T-helper 2 cell (primary cell): ENCODE results near the gene LNX1.

Source experiments
- DNase-seq, 5 experiments: peaks; one replicate each; pipeline versions ENCODE4 v3.0.0 to v3.0.0-alpha.2; 2012 to 2022

Gene LNX1

GRCh38 chr4:53532521-53532920, 58.8 kb downstream of the LNX1 start:
- DNase-seq: no peak

GRCh38 chr4:53531585-53532224, 59.6 kb downstream of the LNX1 start:
- DNase-seq: no peak

- no peak for DNase-seq
Measured at GRCh38 chr4:53529025-53529424, 62.3 kb downstream of the LNX1 start.

DNA sequence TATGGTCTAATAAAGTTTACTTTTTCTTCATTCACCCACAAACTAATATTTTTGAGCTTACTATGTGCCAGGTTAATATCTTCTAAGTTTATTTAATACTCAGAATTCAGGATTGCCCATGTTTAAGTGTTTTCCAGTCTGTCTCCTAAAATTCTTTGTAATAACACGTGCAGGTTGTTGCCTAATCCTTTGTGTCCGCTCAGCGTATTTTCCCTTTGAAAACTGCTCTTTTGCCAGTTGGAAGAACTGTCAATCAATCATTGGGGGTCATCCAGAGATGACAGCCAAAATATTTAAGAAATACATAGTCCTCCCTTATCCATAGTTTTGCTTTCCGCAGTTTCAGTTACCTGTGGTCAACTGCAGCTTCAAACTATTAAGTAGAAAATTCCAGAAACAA, 63.4 kb downstream of the LNX1 start:
- DNase-seq: no peak

GRCh38 chr4:53527326-53527725, 64.0 kb downstream of the LNX1 start:
- no peak for DNase-seq

- DNase-seq: no peak
Measured at GRCh38 chr4:53522334-53522733, 69.0 kb downstream of the LNX1 start.

DNA sequence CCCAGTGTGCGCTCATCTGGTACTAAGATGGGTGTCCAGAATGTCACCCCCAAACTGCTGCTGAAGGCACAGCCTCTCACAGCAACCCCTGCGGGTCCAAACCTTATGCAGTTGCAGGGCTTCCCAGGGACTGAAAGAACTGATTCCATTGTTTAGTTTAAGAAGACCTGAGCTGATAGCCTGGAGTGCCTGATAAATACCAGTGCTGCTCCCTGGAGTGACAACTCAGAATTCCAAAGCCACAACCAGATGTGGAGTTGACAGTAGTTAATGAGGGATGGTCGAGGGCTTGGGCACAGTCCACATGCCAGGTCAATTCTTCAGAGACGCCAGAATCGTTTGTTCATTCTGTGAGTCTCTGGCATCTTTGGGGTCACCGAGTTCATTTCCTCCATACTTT, 71.2 kb downstream of the LNX1 start:
- DNase-seq: no peak

DNA sequence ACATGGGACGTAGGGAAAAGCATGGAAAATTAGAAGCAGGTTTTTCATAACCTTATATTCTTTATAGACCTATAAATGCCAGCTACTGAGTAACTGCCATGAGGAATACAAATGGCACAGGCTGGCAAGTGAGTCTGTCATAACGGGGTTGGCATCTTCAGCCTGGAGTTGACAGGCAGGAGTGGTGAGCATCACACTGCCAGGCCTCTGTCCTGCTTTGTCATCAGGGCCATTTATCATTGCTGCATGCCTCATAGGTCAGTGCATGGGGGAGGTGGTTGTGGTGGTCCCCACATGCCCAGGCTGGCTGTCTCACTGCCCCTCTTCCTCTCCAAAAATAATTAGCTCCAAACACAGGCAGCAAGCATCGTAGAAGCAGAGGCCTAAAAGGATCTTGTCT, 72.5 kb downstream of the LNX1 start:
- DNase-seq: no peak

- DNase-seq: no peak
Measured at GRCh38 chr4:53515076-53515475, 76.2 kb downstream of the LNX1 start.

DNA sequence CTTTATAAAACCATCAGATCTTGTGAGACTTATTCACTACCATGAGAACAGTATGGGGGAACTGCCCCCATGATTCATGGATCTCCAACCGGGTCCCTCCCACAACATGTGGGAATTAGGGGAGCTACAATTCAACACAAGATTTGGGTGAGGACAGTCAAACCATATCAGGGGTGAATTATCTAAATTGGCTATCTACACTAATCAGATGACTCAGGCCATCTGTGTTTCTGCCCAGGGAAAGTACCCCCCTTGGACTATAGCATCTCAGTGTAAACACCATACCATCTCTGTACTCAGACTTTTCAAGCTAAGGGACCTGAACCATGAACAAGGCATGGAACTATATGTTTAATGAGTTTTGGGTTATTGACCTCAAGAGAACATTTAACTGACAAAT, 76.8 kb downstream of the LNX1 start:
- no peak for DNase-seq

DNA sequence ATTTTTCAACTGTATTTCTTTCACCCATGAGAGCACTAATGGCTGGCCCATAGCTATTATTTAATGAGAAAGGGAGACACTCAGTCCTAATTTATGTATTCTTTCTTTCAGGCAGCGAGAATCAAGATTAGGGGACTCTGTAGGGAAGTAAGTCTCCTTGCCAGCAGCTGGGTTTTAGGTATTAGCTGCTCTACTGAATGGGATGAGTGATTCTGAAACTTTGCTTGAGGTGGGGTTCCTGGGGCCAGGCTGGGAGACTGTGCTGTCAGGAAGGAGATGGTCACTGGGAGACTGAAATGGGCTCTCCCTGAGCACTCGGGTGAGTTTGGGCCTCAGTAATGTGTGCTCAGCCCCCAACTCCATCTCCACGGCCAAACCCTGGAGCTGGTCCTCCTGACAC, 78.7 kb downstream of the LNX1 start:
- no peak for DNase-seq

DNA sequence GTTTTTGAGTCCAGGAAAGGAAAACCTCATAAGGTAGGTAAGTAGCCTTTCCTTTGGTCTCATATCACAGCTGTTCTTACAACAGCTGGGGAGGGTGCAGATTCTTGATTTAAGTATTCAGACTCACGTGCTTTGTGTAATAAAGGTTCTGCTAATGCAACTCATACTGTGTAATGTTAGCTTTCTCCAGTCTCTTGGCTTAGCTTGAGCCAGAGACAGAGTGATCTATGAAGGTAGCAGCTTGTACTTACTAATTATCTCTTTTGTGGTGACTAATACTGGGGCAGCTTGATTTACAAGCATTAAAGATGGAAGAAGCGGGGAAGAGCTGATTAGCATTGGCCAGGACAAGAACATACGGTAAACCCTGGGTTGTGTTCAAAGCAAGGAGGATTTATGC, 80.3 kb downstream of the LNX1 start:
- DNase-seq: no peak

DNA sequence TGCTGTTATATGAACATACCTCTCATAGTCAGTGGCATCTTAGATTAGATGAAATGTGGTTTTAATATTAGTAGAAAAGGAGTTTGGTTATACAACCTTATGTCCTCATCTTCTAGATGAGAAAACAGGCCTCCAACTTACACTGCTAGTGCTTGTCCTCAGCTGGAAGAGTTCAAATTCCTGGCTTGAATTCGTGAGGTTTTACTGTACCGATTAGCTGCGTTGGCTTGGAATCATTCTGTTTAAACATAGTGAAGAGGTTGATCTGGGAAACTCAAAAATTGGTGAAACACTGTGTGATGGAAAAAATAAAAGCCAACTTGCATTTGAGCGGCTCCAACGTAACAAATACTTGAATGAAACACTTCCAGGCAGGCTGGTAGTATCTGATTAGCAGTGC, 81.0 kb downstream of the LNX1 start:
- DNase-seq: no peak

DNA sequence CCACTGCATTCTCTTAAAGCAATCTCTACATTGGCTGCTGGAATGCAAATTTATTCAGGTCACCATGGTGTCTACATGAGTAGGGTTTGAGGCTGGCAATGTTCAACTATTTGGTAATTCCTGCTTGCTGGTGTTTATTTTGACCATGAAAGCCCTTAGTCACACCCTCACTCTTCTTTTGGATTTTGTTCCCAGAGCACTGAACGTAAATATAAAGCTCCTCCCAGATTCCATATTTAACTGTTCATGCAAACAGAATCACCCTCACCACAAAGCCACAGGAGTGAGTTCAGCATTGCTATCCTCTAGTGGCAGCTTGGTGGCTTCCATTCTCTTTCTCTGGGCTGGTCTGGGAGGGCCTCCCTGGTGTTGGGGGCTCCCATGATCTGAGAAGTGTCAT, 82.8 kb downstream of the LNX1 start:
- DNase-seq: no peak

DNA sequence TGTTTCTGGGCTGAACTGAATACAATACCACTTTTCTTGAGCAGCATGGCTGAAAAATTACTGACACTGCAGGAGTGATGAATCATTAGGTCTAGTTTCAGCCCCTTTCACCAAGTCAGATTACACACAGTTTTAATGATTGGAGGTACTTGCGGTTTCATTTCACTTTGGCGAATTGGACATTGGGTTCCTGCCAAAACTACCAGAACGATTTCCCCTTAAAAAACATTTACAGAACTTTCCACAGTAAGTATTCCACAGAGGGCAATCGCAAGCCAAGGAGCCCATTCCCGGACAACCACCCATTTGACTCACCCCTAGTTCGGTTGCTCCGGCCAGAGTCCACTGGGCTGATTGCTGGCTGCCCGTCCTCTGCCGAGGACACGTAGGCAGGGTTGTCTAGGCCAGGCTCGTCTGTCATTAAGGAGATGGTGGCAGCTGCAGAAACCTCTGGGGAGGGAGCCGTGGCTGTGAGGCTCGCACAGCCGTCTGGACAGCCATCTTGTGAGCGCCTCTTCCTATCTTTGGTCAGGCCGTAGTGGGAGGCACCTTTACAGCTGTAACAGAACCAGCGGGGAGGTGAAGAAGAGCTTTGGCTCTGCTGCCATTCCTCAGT, 83.5 kb downstream of the LNX1 start:
- no peak for DNase-seq

DNA sequence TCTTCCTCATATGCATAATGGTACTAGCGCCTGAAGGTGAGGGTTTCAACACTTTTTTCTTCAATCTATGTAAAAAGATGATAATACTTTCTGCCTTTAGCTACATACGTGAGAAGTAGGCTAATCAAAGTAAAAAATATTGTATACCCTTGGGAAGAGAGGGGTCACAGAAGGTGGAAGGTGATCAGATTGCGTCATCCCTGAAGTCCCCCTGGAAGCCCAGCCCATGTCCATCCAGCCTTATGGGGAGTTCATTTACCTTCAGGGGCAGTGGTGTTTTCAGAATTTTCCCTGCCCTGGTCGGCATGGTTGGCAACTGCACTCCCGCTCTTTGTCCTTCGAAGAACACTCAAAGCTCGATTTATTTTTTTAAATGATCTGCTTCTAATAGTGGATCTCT, 84.2 kb downstream of the LNX1 start:
- DNase-seq: no peak

DNA sequence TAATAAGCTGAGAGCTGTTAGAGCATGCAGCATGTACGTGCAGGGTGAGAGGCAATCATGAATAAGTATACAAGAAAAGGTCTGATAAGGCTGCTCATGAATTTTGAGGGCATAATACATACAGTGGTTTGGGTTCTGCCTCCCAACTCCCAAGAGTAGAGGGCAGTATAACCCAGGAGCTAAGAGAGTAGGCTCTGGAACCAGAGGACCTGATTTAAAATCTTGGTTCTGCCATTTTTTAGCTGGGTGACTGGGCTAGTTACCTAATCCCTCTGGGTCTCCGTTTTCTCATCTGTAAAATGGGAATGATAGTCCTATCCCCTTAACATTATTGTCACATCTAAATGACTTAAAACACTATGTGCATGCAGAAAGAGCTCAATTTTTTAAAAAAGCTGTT, 85.3 kb downstream of the LNX1 start:
- no peak for DNase-seq

DNA sequence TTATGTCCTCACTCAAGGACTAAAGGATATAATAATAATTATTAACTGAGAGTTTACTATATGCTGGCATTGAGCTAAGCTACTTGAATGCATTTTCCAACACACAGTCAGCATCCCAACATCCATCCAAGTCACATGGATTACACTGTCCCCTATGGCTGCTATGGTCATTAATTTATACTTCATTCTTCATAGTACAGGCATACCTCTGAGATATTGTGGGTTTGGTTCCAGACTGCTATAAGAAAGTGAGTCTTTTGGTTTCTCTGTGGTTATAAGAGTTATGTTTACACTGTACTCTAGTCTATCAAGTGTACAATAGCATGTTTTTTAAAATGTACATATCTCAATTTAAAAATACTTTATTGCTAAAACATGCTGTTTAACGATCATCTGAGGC, 89.2 kb downstream of the LNX1 start:
- DNase-seq: no peak

- no peak for DNase-seq
Measured at GRCh38 chr4:53501561-53501960, 89.7 kb downstream of the LNX1 start.

- DNase-seq: no peak
Measured at GRCh38 chr4:53500546-53500945, 90.7 kb downstream of the LNX1 start.

DNA sequence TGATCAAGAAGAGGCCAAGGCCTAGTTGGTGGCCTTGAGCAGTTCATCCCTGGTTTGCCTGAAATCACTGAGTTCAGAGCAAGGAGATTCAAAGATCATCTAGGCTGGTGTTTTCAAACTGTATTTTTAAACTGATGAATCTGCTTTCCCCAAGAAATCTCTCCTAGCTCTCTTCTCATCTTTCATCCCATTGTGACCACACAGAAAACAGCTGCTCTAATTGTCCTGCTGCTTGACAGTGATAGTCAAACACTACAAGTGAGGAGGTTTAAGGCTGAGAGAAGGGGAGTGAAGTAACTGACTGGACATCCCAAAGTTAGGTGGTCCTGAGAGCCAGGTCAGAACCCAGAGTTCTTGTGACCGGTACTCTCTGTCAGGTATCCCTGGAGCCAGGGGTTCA, 91.5 kb downstream of the LNX1 start:
- DNase-seq: no peak

GRCh38 chr4:53498706-53499105, 92.6 kb downstream of the LNX1 start:
- no peak for DNase-seq

DNA sequence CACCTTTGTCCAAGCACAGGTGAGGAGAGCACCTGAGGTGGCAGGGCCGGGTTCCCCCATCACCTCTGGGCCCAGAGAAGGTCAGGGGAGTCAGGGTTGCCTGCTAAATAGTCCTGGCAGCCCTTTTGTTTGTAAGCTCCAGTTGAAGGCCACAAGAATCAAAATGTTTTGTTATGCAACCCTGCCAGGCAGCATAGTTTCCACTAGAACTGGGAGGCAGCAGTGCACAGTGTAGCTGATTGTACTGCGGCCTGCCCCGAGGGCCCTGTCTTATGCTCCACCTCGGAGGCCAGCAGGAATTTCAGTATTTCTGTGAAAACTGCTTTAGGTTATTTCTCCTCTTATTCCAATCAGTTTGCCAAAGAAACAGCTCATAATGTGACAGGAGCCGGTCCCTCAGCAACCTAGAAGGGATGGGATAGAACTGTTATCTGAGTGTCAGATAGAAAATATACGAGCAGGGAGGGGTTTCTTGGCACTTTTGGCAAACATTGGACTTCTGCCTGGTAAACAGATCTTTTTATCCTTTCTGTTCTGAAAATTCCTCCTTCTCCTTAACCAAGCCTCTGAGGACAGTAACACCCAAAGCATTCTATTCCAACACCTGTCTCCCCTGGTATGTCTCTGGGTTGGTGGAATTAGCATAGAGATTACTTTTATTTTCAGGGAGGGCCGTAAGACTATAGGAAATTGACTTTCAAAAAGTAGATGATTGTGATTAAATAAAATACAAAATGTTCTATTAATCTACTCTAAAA, 93.6 kb downstream of the LNX1 start:
- DNase-seq: no peak

GRCh38 chr4:53494851-53495250, 96.4 kb downstream of the LNX1 start:
- DNase-seq: no peak
